GM18873 (cell line): ENCODE data around the gene KIAA1614.

ENCODE experiments used
- ATAC-seq: cut with Tn5 transposase; IDR thresholded peaks from one replicate; pipeline ENCODE4 v1.9.1; 2021; ENCODE audit warnings: mild to moderate bottlenecking, moderate library complexity, moderate number of reproducible peaks; ENCODE audit not compliant: unreplicated experiment, low FRiP score

Gene KIAA1614

GRCh38 chr1:180907313-180908055 lies 5.2 kb upstream of the KIAA1614 start:
- ATAC-seq = no peak

- ATAC-seq = no peak
Measured at GRCh38 chr1:180908074-180908765, 4.5 kb upstream of the KIAA1614 start.

- peak; percentile 39 for ATAC-seq
Measured at GRCh38 chr1:180909005-180909414, 3.7 kb upstream of the KIAA1614 start.

DNA sequence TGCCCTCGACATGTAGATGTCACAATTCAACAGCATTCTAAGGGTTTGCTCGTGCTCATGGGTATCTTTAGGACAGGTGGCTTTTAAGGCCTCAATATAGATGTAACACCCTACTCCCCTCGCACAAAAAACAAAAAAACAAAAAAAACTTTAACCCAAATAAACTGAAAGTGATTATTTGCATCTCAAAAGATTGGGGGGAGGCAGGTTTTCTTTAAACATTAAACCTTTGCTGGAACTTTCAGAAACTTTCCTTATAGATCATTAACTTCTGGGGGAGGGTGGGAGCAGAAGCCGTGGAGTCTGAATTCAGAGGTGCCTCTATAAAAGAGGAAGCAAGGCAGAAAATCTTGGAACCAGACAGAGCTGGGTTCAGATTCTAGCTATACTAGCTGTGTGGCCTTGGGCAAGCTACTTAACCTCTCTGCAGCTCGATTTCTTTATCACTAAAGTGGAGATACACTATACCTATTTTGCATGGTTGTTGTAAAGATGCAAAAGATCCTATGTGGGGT lies 3.2 kb upstream of the KIAA1614 start:
- peak; percentile 46 for ATAC-seq

- no peak for ATAC-seq
Measured at GRCh38 chr1:180911640-180912191, 981 bp upstream of the KIAA1614 start.

DNA sequence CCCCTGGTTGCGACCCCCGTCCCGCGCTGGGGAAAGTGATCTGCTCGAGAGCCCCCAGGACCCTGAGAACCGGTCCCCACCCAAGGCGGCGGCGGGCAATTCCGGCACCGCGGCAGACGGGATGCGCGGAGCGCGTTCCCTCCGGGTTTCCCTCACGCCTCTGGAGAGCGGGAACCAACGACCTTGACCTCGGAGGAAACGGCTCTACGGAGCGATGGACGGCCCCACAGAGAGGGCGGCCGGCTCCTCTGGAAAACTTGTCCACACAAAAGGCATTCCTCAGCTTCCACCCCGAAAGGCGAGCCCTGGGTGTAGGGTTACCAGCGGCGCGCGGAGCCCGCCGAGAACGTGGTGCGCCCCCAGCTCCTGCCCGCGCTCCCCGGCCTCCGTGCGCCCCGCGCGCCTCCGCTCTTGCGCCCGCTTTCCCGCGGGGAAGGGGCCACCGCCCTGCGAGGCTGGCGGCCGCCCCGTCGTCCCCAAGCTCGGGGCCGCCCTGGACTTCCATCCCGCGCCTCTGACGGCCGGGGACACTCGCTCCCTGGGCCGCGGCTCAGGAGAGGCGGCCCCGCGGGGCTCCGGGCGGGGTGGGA lies 391 bp upstream of the KIAA1614 start:
- ATAC-seq = no peak

GRCh38 chr1:180915426-180915965 lies 2.8 kb downstream of the KIAA1614 start:
- ATAC-seq = no peak

DNA sequence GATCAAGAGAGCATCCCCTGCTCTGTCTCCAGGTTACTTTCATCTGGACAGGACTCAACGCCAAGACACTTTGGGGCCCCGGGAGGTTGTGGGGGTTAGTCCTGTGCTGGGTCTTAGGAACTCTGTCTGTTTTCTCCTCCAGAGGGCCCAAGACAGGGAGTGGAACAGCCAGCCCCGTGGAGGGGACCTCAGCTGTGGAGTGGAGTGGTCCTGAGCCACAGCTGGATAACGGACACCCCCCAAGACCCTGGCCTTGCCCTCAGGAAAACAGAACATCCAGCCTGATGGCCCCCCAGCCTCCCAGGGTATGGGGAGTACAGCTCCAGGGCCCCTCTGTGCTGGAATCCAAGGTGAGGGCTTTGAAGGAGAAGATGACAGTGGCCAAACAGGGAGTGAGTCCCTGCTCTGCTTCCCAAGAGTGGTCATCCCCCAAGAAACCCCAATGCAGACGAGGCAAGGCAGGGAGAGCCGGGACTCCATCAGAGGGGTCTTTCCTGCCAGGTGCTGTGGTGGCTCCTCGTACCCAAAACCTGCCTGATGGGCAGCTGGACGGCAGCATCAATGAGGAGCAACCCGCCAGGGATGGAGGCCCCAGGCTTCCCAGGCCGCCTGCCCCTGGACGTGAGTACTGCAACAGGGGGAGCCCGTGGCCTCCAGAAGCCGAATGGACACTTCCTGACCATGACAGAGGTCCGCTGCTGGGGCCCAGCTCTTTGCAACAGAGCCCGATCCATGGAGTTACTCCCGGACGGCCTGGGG lies 3.5 kb downstream of the KIAA1614 start:
- ATAC-seq = no peak

GRCh38 chr1:180916771-180917170 lies 4.1 kb downstream of the KIAA1614 start:
- ATAC-seq = no peak

DNA sequence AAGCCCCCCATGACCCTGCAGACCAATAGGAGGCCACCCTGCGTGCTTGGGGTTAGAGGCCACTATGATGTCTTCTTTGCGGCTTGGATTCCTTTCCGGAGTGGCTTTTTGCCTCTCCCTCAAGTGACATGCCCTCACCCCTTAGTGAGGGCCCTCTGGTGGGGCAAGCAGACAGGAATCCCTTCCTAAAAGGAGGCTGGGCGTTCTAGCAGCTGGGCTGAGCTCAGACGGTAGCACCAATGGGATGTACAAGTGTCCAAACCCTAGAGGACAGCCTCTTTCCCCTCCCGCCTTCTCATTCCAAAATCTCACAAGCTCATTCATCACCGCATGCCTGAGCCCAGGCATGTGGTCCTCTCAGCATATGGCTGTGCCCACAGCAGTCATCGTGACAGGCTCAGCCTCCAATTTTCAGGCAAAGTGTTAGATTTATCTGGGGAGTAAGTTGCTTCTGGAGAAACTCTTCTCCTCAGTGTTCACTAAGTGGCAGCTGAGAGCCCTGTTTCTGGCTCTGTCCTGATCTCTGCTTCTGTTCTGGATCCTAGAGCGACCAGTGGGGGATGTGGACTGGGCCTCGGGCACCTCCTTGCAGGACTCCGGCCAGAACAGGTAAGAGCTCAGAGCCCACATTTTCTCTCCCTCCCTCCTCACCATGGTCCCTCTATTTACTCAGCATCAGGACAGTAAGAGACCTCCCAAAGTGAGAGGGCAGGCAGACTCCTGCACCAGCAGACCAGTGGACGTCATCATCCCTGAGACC lies 4.8 kb downstream of the KIAA1614 start:
- no peak for ATAC-seq

DNA sequence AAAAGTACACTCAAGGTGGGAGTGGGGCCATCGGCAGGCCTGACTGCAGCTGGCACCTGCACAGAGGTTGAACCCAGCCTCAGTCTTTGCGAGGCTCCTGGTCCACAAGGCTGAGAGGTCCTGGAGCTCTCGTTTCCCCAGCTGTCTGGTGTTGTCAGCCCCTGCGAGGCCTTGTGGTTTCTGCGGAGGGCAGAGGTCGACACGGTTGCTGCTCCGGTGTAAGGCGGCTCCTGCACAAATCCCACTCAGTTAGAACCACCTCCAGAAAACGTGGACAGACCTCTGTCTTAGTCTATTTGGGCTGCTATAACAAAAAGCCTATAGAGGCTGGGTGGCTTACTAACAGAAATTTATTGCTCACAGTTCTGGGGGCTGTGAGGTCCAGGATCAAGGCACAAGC lies 5.8 kb downstream of the KIAA1614 start:
- no peak for ATAC-seq

GRCh38 chr1:180919183-180919700 lies 6.5 kb downstream of the KIAA1614 start:
- ATAC-seq = no peak

- no peak for ATAC-seq
Measured at GRCh38 chr1:180920193-180920592, 7.5 kb downstream of the KIAA1614 start.

DNA sequence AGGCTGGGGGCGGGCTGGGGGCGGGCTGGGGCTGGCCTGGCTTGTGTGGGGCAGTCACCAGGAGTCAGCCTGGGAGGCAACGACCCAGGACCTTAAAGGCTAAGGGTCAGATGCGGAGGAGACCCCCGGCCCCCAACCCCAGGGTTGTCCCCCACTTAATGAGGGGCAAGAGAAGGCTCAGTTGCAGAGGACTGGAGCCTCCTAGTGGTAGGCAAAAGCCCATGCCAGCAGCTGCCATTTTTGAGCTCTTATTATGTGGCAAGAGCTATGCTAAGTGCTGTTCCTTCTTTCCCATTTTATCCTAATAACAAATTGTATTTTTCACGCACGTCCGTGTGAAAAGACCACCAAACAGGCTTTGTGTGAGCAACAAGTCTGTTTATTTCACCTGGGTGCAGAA lies 8.0 kb downstream of the KIAA1614 start:
- ATAC-seq = no peak

GRCh38 chr1:180921386-180921785 lies 8.7 kb downstream of the KIAA1614 start:
- ATAC-seq = no peak

GRCh38 chr1:180921891-180922630 lies 9.4 kb downstream of the KIAA1614 start:
- ATAC-seq = no peak

DNA sequence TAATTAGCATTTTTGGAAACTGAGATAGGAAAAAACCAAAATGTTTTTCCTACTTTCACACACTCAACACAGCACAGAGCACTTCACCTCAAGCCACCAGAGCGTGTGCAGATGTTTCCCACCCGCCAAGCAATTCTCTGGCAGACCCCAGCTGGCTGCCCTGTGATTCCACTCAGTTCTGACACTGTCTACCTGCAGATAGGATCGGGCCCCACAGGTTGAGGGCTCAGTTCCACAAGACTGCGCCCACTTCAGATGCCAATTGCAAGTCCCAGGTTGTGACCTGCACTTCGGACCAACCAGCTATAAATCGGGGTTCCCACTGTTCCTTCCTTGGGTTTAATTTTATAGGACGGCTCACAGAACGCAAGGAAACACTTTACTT lies 9.9 kb downstream of the KIAA1614 start:
- no peak for ATAC-seq

DNA sequence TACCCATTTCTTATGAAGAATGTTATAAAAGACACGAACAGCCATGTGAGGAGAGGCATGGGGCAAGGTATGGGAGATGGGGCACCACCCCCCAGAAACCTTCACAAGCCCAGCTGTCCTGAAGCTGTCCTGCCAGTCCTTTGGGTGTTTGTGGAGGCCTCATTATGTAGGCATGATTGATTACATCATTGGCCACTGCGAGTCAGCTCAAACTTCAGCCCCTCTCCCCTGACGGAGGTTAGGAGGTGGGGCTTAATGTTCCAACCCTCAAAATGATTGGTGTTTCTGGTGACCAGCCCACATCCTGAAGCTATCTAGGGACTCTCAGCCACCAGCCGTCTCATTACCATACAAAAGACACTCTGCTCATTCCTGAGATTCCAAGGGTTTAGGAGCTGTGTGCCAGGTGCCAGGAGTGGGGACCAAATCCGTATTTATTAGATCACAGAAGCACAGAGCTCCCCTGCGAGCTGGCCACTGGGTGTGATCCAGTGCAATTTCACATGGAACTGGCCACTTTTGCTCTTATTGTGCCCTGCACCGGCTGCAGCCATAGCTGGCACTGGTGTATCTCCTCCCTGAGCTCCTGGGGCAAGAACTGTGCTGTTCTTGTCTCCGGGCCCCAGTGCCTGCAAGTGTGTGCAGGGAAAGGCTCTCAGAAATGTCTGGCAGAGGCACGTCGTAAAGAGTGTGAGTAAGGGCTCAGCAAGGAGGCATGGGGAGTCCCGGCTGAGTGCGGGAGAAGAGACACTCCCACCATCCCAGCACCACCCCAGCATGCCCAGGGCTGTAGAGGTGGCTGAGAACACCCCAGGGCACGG lies 10.5 kb downstream of the KIAA1614 start:
- ATAC-seq = peak; percentile 54
